Measurements from ENCODE around the gene CLEC18A. TPM values are rescaled to one million over a fixed set of nuclear protein-coding genes. Genes with fewer than 3 reads are reported as not detected.

CLEC18A gene
- total RNA-seq, 1 experiment from 2014 or later: 0.22 TPM

- Histone ChIP-seq H3F3A (ENCODE audit: low read length, unreplicated experiment) (no peaks in the 10 kb centered on the region), H3K4me1 (ENCODE audit: insufficient read depth, low read length) (peaks cover 12% of the 10 kb centered on the region; the same call in 1 of the 2 replicates), H3K9me3 (ENCODE audit: low read length) (no peaks in the 10 kb centered on the region), H4K20me1 (ENCODE audit: low read length) (no peaks in the 10 kb centered on the region), H3K27ac (ENCODE audit: low read length) (no peak overlapping the region), H3K9me2 (replicated peaks; ENCODE audit: low read length) (no peaks in the 10 kb centered on the region), H3K79me2 (ENCODE audit: low read length) (no peaks in the 10 kb centered on the region), H3K4me3 (ENCODE audit: low read length) (no peak overlapping the region), H3K4me2 (ENCODE audit: low read length) (no peak overlapping the region), H3K9ac (ENCODE audit: low read length) (no peak overlapping the region), H3K36me3 (ENCODE audit: low read depth, low read length) (no peaks in the 10 kb centered on the region), H3K27me3 (ENCODE audit: low read length) (no peaks in the 10 kb centered on the region), H2AFZ (ENCODE audit: low read length) (no peak overlapping the region)
- ATAC-seq (peak; percentile 13; the same call in 1 of the 2 replicates), DNase-seq (peak; percentile 35)
- ChIA-PET CTCF (no interaction called here), POLR2A (ENCODE audit: unreplicated experiment) (no interaction called here)
- TF ChIP-seq, protein P1, sequence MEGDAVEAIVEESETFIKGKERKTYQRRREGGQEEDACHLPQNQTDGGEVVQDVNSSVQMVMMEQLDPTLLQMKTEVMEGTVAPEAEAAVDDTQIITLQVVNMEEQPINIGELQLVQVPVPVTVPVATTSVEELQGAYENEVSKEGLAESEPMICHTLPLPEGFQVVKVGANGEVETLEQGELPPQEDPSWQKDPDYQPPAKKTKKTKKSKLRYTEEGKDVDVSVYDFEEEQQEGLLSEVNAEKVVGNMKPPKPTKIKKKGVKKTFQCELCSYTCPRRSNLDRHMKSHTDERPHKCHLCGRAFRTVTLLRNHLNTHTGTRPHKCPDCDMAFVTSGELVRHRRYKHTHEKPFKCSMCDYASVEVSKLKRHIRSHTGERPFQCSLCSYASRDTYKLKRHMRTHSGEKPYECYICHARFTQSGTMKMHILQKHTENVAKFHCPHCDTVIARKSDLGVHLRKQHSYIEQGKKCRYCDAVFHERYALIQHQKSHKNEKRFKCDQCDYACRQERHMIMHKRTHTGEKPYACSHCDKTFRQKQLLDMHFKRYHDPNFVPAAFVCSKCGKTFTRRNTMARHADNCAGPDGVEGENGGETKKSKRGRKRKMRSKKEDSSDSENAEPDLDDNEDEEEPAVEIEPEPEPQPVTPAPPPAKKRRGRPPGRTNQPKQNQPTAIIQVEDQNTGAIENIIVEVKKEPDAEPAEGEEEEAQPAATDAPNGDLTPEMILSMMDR (conservative IDR thresholded peaks at IDR 0.05; ENCODE audit: low read depth, low read length): no peak
- TF ChIP-seq EZH2 (IDR thresholded peaks at IDR 0.05; ENCODE audit: low read length, unreplicated experiment) (no peak), EZH2phosphoT487 (IDR thresholded peaks at IDR 0.05; ENCODE audit: borderline replicate concordance, low read length) (no peak)
- BruUV-seq (replicated peaks): no TSS peak
- intact Hi-C loops (cut with micrococcal nuclease): no loop called here
Measured at GRCh38 chr16:69909760-69910159, 41.4 kb upstream of the CLEC18A start.

- CTCF ChIA-PET: no interaction called here
- Histone ChIP-seq H3K27ac (ENCODE audit: low read length) (no peak overlapping the region), H3K79me2 (ENCODE audit: low read length) (no peaks in the 10 kb centered on the region), H3K4me2 (ENCODE audit: low read length) (no peak overlapping the region), H2AFZ (ENCODE audit: low read length) (no peak overlapping the region), H3K4me1 (ENCODE audit: insufficient read depth, low read length) (peaks cover 12% of the 10 kb centered on the region; the same call in 1 of the 2 replicates), H3K4me3 (ENCODE audit: low read length) (no peak overlapping the region), H3F3A (ENCODE audit: low read length, unreplicated experiment) (no peaks in the 10 kb centered on the region), H4K20me1 (ENCODE audit: low read length) (no peaks in the 10 kb centered on the region), H3K27me3 (ENCODE audit: low read length) (no peaks in the 10 kb centered on the region), H3K9me3 (ENCODE audit: low read length) (no peaks in the 10 kb centered on the region), H3K36me3 (ENCODE audit: low read depth, low read length) (no peaks in the 10 kb centered on the region), H3K9ac (ENCODE audit: low read length) (no peak overlapping the region), H3K9me2 (replicated peaks; ENCODE audit: low read length) (no peaks in the 10 kb centered on the region)
- ATAC-seq: no peak
- no peak for TF ChIP-seq EZH2 (IDR thresholded peaks at IDR 0.05; ENCODE audit: low read length, unreplicated experiment)
- TF ChIP-seq, protein P1 (conservative IDR thresholded peaks at IDR 0.05; ENCODE audit: low read depth, low read length): no peak
- no peak for TF ChIP-seq EZH2phosphoT487 (IDR thresholded peaks at IDR 0.05; ENCODE audit: borderline replicate concordance, low read length)
- DNase-seq: no peak
- intact Hi-C loops (cut with micrococcal nuclease): no loop called here
- BruUV-seq (replicated peaks): no TSS peak
- POLR2A ChIA-PET (ENCODE audit: unreplicated experiment): no interaction called here
Measured at GRCh38 chr16:69910964-69911363, 40.2 kb upstream of the CLEC18A start.

GRCh38 chr16:69916462-69916861 is 34.7 kb upstream of the CLEC18A start:
- Histone ChIP-seq H3F3A (ENCODE audit: low read length, unreplicated experiment) (no peaks in the 10 kb centered on the region), H3K79me2 (ENCODE audit: low read length) (no peaks in the 10 kb centered on the region), H3K9me3 (ENCODE audit: low read length) (no peaks in the 10 kb centered on the region), H3K4me1 (ENCODE audit: insufficient read depth, low read length) (peaks cover 16% of the 10 kb centered on the region), H3K27ac (ENCODE audit: low read length) (no peak overlapping the region), H2AFZ (ENCODE audit: low read length) (no peak overlapping the region), H3K27me3 (ENCODE audit: low read length) (no peaks in the 10 kb centered on the region), H3K9me2 (replicated peaks; ENCODE audit: low read length) (no peaks in the 10 kb centered on the region), H3K4me2 (ENCODE audit: low read length) (no peak overlapping the region), H3K9ac (ENCODE audit: low read length) (no peak overlapping the region), H3K36me3 (ENCODE audit: low read depth, low read length) (no peaks in the 10 kb centered on the region), H4K20me1 (ENCODE audit: low read length) (no peaks in the 10 kb centered on the region), H3K4me3 (ENCODE audit: low read length) (no peak overlapping the region)
- ChIA-PET CTCF (no interaction called here), POLR2A (ENCODE audit: unreplicated experiment) (no interaction called here)
- intact Hi-C loops (cut with micrococcal nuclease): no loop called here
- TF ChIP-seq, protein P1 (conservative IDR thresholded peaks at IDR 0.05; ENCODE audit: low read depth, low read length): no peak
- no peak for TF ChIP-seq EZH2phosphoT487 (IDR thresholded peaks at IDR 0.05; ENCODE audit: borderline replicate concordance, low read length)
- TF ChIP-seq EZH2 (IDR thresholded peaks at IDR 0.05; ENCODE audit: low read length, unreplicated experiment): no peak
- ATAC-seq: no peak
- DNase-seq: no peak
- BruUV-seq (replicated peaks): no TSS peak
